Esophagus muscularis mucosa (tissue), 4 donors: ENCODE results near the gene PCDHGA6. TPM values are rescaled to one million over a fixed set of nuclear protein-coding genes. Genes with fewer than 3 reads are reported as not detected.
"Not testable (repeated sequence)": the region's sequence is repeated elsewhere in the genome, so short reads cannot be mapped to it uniquely, and the experiment has no call there.

Experiments used
- DNase-seq: peaks from one replicate; pipeline ENCODE4 v3.0.0-alpha.2; 2017; ENCODE audit errors: extremely low spot score
- H3K27ac ChIP-seq, 4 donors: fragments of 200-600 bp; sonication (generic); replicated peaks in 1 of 4; 1 replicate in 3 of 4; 2 replicates in 1 of 4; pipeline ENCODE4 v1.5.1; 2016 to 2019; ENCODE audit warnings: mild to moderate bottlenecking in 1 of 4
- H3K27me3 ChIP-seq, 4 donors: fragments of 200-600 bp; sonication (generic); one replicate each; pipeline versions ENCODE4 v1.5.1 to v1.6.0; 2016 to 2019
- H3K36me3 ChIP-seq, 4 donors: fragments of 200-600 bp; sonication (generic); one replicate each; pipeline ENCODE4 v1.5.1; 2016 to 2019
- H3K4me1 ChIP-seq, 4 donors: fragments of 200-600 bp; sonication (generic); one replicate each; pipeline ENCODE4 v1.5.1; 2016 to 2019
- H3K4me3 ChIP-seq, 4 donors: fragments of 200-600 bp; sonication (generic); 1 replicate in 2 of 4; 2 replicates in 2 of 4; pipeline ENCODE4 v1.5.1; 2016 to 2019; ENCODE audit warnings: mild to moderate bottlenecking in 4 of 4, moderate library complexity in 1 of 4
- H3K9me3 ChIP-seq, 4 donors: fragments of 200-600 bp; sonication (generic); 1 replicate in 3 of 4; 2 replicates in 1 of 4; pipeline ENCODE4 v1.5.1; 2016 to 2019
- CTCF ChIP-seq, 3 experiments: fragments of 200-600 bp in 2 of 3; fragments of 450-650 bp in 1 of 3; sonication (generic) in 2 of 3; IDR thresholded peaks; one replicate each; pipeline ENCODE4 v1.5.1; 2017 to 2019; ENCODE audit warnings: antibody characterized with exemption in 3 of 3, mild to moderate bottlenecking in 2 of 3, moderate library complexity in 1 of 3
- EP300 ChIP-seq: sonication (generic); formaldehyde crosslinking; IDR thresholded peaks from one replicate; pipeline ENCODE4 v1.6.1; 2017; ENCODE audit warnings: antibody characterized with exemption
- POLR2A ChIP-seq: fragments of 450-650 bp; IDR thresholded peaks from one replicate; pipeline ENCODE4 v1.6.1; 2017; ENCODE audit warnings: antibody characterized with exemption, moderate library complexity, mild to moderate bottlenecking, low read depth
- POLR2AphosphoS5 ChIP-seq, 2 donors: sonication (generic); formaldehyde crosslinking; IDR thresholded peaks; one replicate each; pipeline ENCODE4 v1.6.1; 2017; ENCODE audit warnings: antibody characterized with exemption in 2 of 2
- WGBS: methylation state at CpG from one replicate; pipeline ENCODE4 v1.1.5; 2018; 5-methylcytosine and 5-hydroxymethylcytosine counted together
- intact Hi-C: fragments of 100-400 bp; cut with DNase I; formaldehyde crosslinking; loops from one replicate; pipeline ENCODE4 v1.15.1; 2023
- total RNA-seq, 4 donors: library from RNA; depleted of rRNA; stranded (reverse); fragments of >200 nt; gene quantifications; one replicate each; pipeline versions ENCODE4 v1.1.0 to v1.2.1, GENCODE V29; 2016

The PCDHGA6 gene
- total RNA-seq, 4 donors from 2014 or later = 4.1 to 7.1 (median 5.9) TPM

DNA sequence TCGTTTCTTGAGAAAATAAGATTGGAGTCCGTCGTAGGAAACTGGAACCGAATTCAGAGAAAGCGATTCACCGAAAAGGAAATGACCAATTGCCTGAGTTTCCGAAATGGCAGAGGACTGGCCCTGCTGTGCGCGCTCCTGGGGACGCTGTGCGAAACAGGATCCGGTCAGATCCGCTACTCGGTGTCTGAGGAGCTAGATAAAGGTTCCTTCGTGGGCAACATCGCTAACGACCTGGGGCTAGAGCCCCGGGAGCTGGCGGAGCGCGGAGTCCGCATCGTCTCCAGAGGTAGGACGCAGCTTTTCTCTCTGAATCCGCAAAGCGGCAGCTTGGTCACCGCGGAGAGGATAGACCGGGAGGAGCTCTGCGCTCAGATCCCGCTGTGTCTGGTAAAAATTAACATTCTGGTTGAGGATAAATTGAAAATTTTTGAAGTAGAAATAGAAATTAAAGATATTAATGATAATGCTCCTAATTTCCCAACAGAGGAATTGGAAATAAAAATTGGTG is 29.7 kb upstream of the PCDHGA6 start:
- intact Hi-C loops = no loop called here
- DNase-seq = no peak
- H3K4me3 ChIP-seq = peak overlapping the region; percentile 26 to 30 (median 29)
- H3K36me3 ChIP-seq = no peaks in the 10 kb centered on the region
- H3K27me3 ChIP-seq = peaks cover 0 to 54% (median 0%) of the 10 kb centered on the region in 4 donors
- peaks cover 0 to 98% (median 81%) of the 10 kb centered on the region in 4 donors for H3K9me3 ChIP-seq
- TF ChIP-seq CTCF (IDR thresholded peaks at IDR 0.05) (no peak), POLR2A (no peak), EP300 (no peak), POLR2AphosphoS5 (IDR thresholded peaks at IDR 0.05) (no peak)
- no peaks in the 10 kb centered on the region for H3K4me1 ChIP-seq
- WGBS = 23% methylated on average over 31 of the region's 31 CpGs
- no peak overlapping the region for H3K27ac ChIP-seq

DNA sequence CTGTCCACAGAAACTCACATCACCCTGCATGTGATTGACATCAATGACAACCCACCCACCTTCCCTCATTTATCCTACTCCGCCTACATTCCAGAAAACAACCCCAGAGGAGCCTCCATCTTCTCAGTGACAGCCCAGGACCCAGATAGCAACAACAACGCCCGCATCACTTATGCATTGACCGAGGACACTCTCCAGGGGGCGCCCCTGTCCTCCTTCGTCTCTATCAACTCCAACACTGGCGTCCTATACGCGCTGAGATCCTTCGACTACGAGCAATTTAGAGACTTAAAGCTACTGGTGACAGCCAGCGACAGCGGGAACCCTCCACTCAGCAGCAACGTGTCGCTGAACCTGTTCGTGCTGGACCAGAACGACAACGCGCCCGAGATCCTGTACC is 28.4 kb upstream of the PCDHGA6 start:
- Histone ChIP-seq H3K4me1 (no peaks in the 10 kb centered on the region), H3K4me3 (no peak overlapping the region), H3K36me3 (no peaks in the 10 kb centered on the region), H3K9me3 (peaks cover 0 to 98% (median 78%) of the 10 kb centered on the region in 4 donors), H3K27ac (no peak overlapping the region), H3K27me3 (peaks cover 0 to 50% (median 0%) of the 10 kb centered on the region in 4 donors)
- intact Hi-C loops = no loop called here
- no peak for DNase-seq
- TF ChIP-seq POLR2A (no peak), EP300 (no peak), CTCF (IDR thresholded peaks at IDR 0.05) (no peak)
- WGBS = 39% methylated on average over 13 of the region's 20 CpGs

GRCh38 chr5:141346017-141346416 is 27.7 kb upstream of the PCDHGA6 start:
- intact Hi-C loops, H3K36me3 ChIP-seq, H3K4me3 ChIP-seq, H3K27ac ChIP-seq, DNase-seq, H3K4me1 ChIP-seq: not testable (repeated sequence)
- 46% methylated on average over 8 of the region's 35 CpGs for WGBS
- Histone ChIP-seq H3K27me3 (peaks cover 0 to 48% (median 0%) of the 10 kb centered on the region in 4 donors), H3K9me3 (peaks cover 0 to 98% (median 80%) of the 10 kb centered on the region in 4 donors)

GRCh38 chr5:141349917-141350619 is 23.6 kb upstream of the PCDHGA6 start, which contains the start of gene PCDHGB1:
PCDHGB1 (plus strand) TSS chr5:141350099; CDS start chr5:141350261, 162 bp downstream.
- Histone ChIP-seq H3K4me3 (peak within 1 kb of the TSS; percentile 22 to 37 (median 30)), H3K4me1 (no peaks in the 10 kb centered on the region), H3K27me3 (peaks cover 0 to 42% (median 3%) of the 10 kb centered on the region in 4 donors), H3K36me3 (no peaks in the 10 kb centered on the region), H3K27ac (peak within 1 kb of the TSS in 1 of 4 donors; percentile 27), H3K9me3 (peaks cover 0 to 95% (median 87%) of the 10 kb centered on the region in 4 donors)
- intact Hi-C loops = loop anchor here (10.0 kb wide), 1 partner anchor 215 kb away; no protein-coding TSS in a partner anchor
- TF ChIP-seq CTCF (IDR thresholded peaks at IDR 0.05) (peak; percentile 26 to 47 (median 31)), EP300 (no peak)
- 26% methylated on average over 26 of the region's 29 CpGs for WGBS
- no peak for DNase-seq

GRCh38 chr5:141351591-141351990 is 22.1 kb upstream of the PCDHGA6 start:
- no peaks in the 10 kb centered on the region for H3K4me1 ChIP-seq
- H3K27me3 ChIP-seq = peaks cover 0 to 29% (median 3%) of the 10 kb centered on the region in 4 donors
- H3K9me3 ChIP-seq = peaks cover 4 to 96% (median 88%) of the 10 kb centered on the region in 4 donors
- TF ChIP-seq CTCF (IDR thresholded peaks at IDR 0.05) (no peak), POLR2AphosphoS5 (IDR thresholded peaks at IDR 0.05) (no peak), POLR2A (no peak), EP300 (no peak)
- H3K36me3 ChIP-seq = no peaks in the 10 kb centered on the region
- no peak overlapping the region for H3K27ac ChIP-seq
- H3K4me3 ChIP-seq = no peak overlapping the region
- intact Hi-C loops = loop anchor here (10.0 kb wide), 1 partner anchor 213 kb away; no protein-coding TSS in a partner anchor
- DNase-seq = no peak
- no CpG with 5 or more reads among the region's 36 CpGs for WGBS
